Measurements from ENCODE around the gene BNC2.

BNC2 gene

GRCh38 chr9:16701347-16701746, 169.1 kb downstream of the BNC2 start:
- DNase-seq (ENCODE audit: low spot score in 2 of 2) (no peak), ATAC-seq (no peak)
- Mint-ChIP-seq H3K9me3 (peaks cover 4% of the 10 kb centered on the region), H3K27ac (no peak overlapping the region), H3K4me3 (no peak overlapping the region), H3K36me3 (no peaks in the 10 kb centered on the region), H3K4me1 (no peaks in the 10 kb centered on the region)

- peaks cover 23% of the 10 kb centered on the region for H3K9me3 Mint-ChIP-seq
- H3K4me1 Mint-ChIP-seq: no peaks in the 10 kb centered on the region
- ATAC-seq (no peak), DNase-seq (ENCODE audit: low spot score in 2 of 2) (no peak)
- no peak overlapping the region for H3K4me3 Mint-ChIP-seq
- H3K36me3 Mint-ChIP-seq: no peaks in the 10 kb centered on the region
- H3K27ac Mint-ChIP-seq: no peak overlapping the region
Measured at GRCh38 chr9:16693616-16694015, 176.9 kb downstream of the BNC2 start.

- DNase-seq (ENCODE audit: low spot score in 2 of 2): no peak
- no peak for ATAC-seq
- H3K36me3 Mint-ChIP-seq: no peaks in the 10 kb centered on the region
- H3K4me1 Mint-ChIP-seq: no peaks in the 10 kb centered on the region
- no peak overlapping the region for H3K27ac Mint-ChIP-seq
- peaks cover 20% of the 10 kb centered on the region for H3K9me3 Mint-ChIP-seq
- no peak overlapping the region for H3K4me3 Mint-ChIP-seq
Measured at GRCh38 chr9:16690628-16691027, 179.8 kb downstream of the BNC2 start.

GRCh38 chr9:16690205-16690604, 180.3 kb downstream of the BNC2 start:
- no peak overlapping the region for H3K4me3 Mint-ChIP-seq

GRCh38 chr9:16689351-16689938, 181.0 kb downstream of the BNC2 start:
- ATAC-seq: no peak
- Mint-ChIP-seq H3K4me3 (no peak overlapping the region), H3K9me3 (peaks cover 19% of the 10 kb centered on the region), H3K36me3 (no peaks in the 10 kb centered on the region), H3K27ac (no peak overlapping the region), H3K4me1 (no peaks in the 10 kb centered on the region)
- no peak for DNase-seq (ENCODE audit: low spot score in 2 of 2)

More at GRCh38 chr9:16690205-16690604, 180.3 kb downstream of the BNC2 start:
- H3K4me1 Mint-ChIP-seq: no peaks in the 10 kb centered on the region
- peaks cover 18% of the 10 kb centered on the region for H3K9me3 Mint-ChIP-seq
- ATAC-seq (no peak), DNase-seq (ENCODE audit: low spot score in 2 of 2) (no peak)
- H3K36me3 Mint-ChIP-seq: no peaks in the 10 kb centered on the region
- H3K27ac Mint-ChIP-seq: no peak overlapping the region

- no peaks in the 10 kb centered on the region for H3K36me3 Mint-ChIP-seq
- H3K4me1 Mint-ChIP-seq: no peaks in the 10 kb centered on the region
- no peak for ATAC-seq
- no peak for DNase-seq (ENCODE audit: low spot score in 2 of 2)
- no peak overlapping the region for H3K27ac Mint-ChIP-seq
- peaks cover 22% of the 10 kb centered on the region for H3K9me3 Mint-ChIP-seq
- H3K4me3 Mint-ChIP-seq: no peak overlapping the region
Measured at GRCh38 chr9:16688814-16689213, 181.7 kb downstream of the BNC2 start.

GRCh38 chr9:16687678-16688369, 182.6 kb downstream of the BNC2 start:
- H3K4me3 Mint-ChIP-seq: no peak overlapping the region
- DNase-seq (ENCODE audit: low spot score in 2 of 2) (no peak), ATAC-seq (no peak)
- peaks cover 22% of the 10 kb centered on the region for H3K9me3 Mint-ChIP-seq
- H3K27ac Mint-ChIP-seq: no peak overlapping the region
- no peaks in the 10 kb centered on the region for H3K4me1 Mint-ChIP-seq
- H3K36me3 Mint-ChIP-seq: no peaks in the 10 kb centered on the region

- DNase-seq (ENCODE audit: low spot score in 2 of 2): no peak
- ATAC-seq: no peak
- peaks cover 10% of the 10 kb centered on the region for H3K9me3 Mint-ChIP-seq
- no peaks in the 10 kb centered on the region for H3K36me3 Mint-ChIP-seq
- H3K4me3 Mint-ChIP-seq: no peak overlapping the region
- H3K4me1 Mint-ChIP-seq: no peaks in the 10 kb centered on the region
- H3K27ac Mint-ChIP-seq: no peak overlapping the region
Measured at GRCh38 chr9:16683326-16683725, 187.1 kb downstream of the BNC2 start.

GRCh38 chr9:16682273-16682672, 188.2 kb downstream of the BNC2 start:
- no peak overlapping the region for H3K27ac Mint-ChIP-seq
- no peaks in the 10 kb centered on the region for H3K36me3 Mint-ChIP-seq
- H3K4me3 Mint-ChIP-seq: no peak overlapping the region
- H3K9me3 Mint-ChIP-seq: peaks cover 11% of the 10 kb centered on the region
- DNase-seq (ENCODE audit: low spot score in 2 of 2) (no peak), ATAC-seq (no peak)
- H3K4me1 Mint-ChIP-seq: no peaks in the 10 kb centered on the region

- peaks cover 11% of the 10 kb centered on the region for H3K9me3 Mint-ChIP-seq
- H3K4me3 Mint-ChIP-seq: no peak overlapping the region
- no peak overlapping the region for H3K27ac Mint-ChIP-seq
- ATAC-seq (no peak), DNase-seq (ENCODE audit: low spot score in 2 of 2) (no peak)
- no peaks in the 10 kb centered on the region for H3K36me3 Mint-ChIP-seq
- H3K4me1 Mint-ChIP-seq: no peaks in the 10 kb centered on the region
Measured at GRCh38 chr9:16681652-16681987, 188.8 kb downstream of the BNC2 start.

- DNase-seq (ENCODE audit: low spot score in 2 of 2) (no peak), ATAC-seq (no peak)
- H3K4me3 Mint-ChIP-seq: no peak overlapping the region
- H3K4me1 Mint-ChIP-seq: no peaks in the 10 kb centered on the region
- no peaks in the 10 kb centered on the region for H3K36me3 Mint-ChIP-seq
- no peak overlapping the region for H3K27ac Mint-ChIP-seq
- H3K9me3 Mint-ChIP-seq: peaks cover 9% of the 10 kb centered on the region
Measured at GRCh38 chr9:16680975-16681651, 189.4 kb downstream of the BNC2 start.

GRCh38 chr9:16680541-16680940, 189.9 kb downstream of the BNC2 start:
- DNase-seq (ENCODE audit: low spot score in 2 of 2) (no peak), ATAC-seq (no peak)
- Mint-ChIP-seq H3K9me3 (peaks cover 9% of the 10 kb centered on the region), H3K27ac (no peak overlapping the region), H3K36me3 (no peaks in the 10 kb centered on the region), H3K4me1 (no peaks in the 10 kb centered on the region), H3K4me3 (no peak overlapping the region)

- DNase-seq (ENCODE audit: low spot score in 2 of 2) (no peak), ATAC-seq (no peak)
- H3K9me3 Mint-ChIP-seq: peaks cover 8% of the 10 kb centered on the region
- no peak overlapping the region for H3K27ac Mint-ChIP-seq
- no peaks in the 10 kb centered on the region for H3K4me1 Mint-ChIP-seq
- no peak overlapping the region for H3K4me3 Mint-ChIP-seq
- H3K36me3 Mint-ChIP-seq: no peaks in the 10 kb centered on the region
Measured at GRCh38 chr9:16679327-16679821, 191.1 kb downstream of the BNC2 start.

GRCh38 chr9:16676519-16676918, 194.0 kb downstream of the BNC2 start:
- no peaks in the 10 kb centered on the region for H3K36me3 Mint-ChIP-seq
- DNase-seq (ENCODE audit: low spot score in 2 of 2) (no peak), ATAC-seq (no peak)
- no peak overlapping the region for H3K27ac Mint-ChIP-seq
- H3K4me1 Mint-ChIP-seq: no peaks in the 10 kb centered on the region
- peaks cover 3% of the 10 kb centered on the region for H3K9me3 Mint-ChIP-seq
- H3K4me3 Mint-ChIP-seq: no peak overlapping the region

GRCh38 chr9:16675131-16675530, 195.3 kb downstream of the BNC2 start:
- H3K4me3 Mint-ChIP-seq: no peak overlapping the region
- peaks cover 3% of the 10 kb centered on the region for H3K9me3 Mint-ChIP-seq
- ATAC-seq (no peak), DNase-seq (ENCODE audit: low spot score in 2 of 2) (no peak)
- H3K36me3 Mint-ChIP-seq: no peaks in the 10 kb centered on the region
- no peaks in the 10 kb centered on the region for H3K4me1 Mint-ChIP-seq
- H3K27ac Mint-ChIP-seq: no peak overlapping the region

- DNase-seq (ENCODE audit: low spot score in 2 of 2): no peak
- Mint-ChIP-seq H3K4me3 (no peak overlapping the region), H3K36me3 (no peaks in the 10 kb centered on the region), H3K27ac (no peak overlapping the region), H3K4me1 (no peaks in the 10 kb centered on the region), H3K9me3 (peaks cover 3% of the 10 kb centered on the region)
- ATAC-seq: no peak
Measured at GRCh38 chr9:16673171-16673570, 197.3 kb downstream of the BNC2 start.

All from stimulated activated effector memory CD8-positive, alpha-beta T cell treated with anti-CD3 and anti-CD28 coated beads, Interleukin-12 subunit alpha, Interleukin-12 subunit beta, amount 100 ng/mL, for 72 hours (primary cell).